HG02678 (cell line): ENCODE data around the gene TXNDC15.
"Not testable (repeated sequence)": the region's sequence is repeated elsewhere in the genome, so short reads cannot be mapped to it uniquely, and the experiment has no call there.

Source experiments
- ATAC-seq: cut with Tn5 transposase; IDR thresholded peaks from one replicate; pipeline ENCODE4 v1.9.1; 2021; ENCODE audit warnings: mild to moderate bottlenecking, moderate library complexity; ENCODE audit not compliant: unreplicated experiment

TXNDC15 gene

DNA sequence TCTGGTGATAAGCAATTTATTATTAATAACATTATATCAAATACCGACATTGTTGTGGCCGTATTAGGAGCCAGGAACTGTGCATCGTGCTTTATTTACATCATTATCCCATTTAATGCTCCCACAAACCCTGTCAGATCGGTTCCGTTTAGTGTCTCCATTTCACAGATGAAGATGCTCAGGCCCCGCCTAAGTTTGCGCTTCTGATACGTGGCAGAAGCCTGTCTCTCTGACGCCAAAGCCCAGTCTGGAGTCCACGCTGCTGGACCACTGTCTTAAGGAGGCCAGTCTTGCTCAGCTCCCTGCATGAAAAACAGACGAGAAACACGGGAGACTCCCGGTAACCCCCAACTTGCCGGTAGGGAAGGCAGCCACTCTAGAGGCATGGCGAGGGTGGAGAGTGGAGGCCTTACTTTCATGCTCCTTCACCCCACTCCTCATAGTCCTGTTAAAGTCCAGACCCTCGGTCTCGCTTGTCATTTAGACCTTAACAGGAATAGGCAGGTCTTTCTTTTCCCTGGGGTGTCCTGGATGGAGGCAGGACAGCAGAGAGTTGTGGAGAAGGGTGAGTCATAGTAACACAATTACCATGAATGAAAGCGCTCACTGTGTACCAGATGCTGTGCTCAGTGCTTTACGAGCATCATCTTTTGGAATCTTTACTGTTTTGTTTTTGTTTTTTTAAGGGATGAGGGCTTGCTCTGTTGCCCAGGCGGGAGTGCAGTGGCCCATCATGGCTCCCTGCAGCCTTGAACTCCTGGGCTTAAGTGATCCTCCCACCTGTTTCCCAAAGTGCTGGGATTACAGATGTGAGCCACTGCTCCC lies 872 bp downstream of the TXNDC15 start:
- ATAC-seq = peak; percentile 34

DNA sequence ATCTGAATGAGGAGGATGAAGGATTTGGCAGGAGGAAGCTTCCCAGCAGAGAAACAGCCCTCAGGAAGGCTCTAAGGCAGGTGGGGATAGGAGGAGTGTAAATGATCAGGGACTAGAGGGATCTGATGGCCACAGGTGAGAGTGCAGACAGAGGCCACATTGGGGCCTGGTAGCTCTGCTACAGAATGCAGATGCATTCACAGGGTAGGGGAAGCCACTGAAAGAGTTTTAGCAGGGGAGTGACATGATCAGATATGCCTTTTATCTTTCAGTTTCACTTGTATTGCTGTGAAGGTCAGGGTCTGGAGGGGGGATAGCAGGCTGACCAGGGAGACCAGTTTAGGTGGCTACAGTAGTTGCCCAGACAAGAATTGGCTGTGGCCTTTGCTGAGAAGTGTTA lies 3.0 kb downstream of the TXNDC15 start:
- peak; percentile 33 for ATAC-seq

DNA sequence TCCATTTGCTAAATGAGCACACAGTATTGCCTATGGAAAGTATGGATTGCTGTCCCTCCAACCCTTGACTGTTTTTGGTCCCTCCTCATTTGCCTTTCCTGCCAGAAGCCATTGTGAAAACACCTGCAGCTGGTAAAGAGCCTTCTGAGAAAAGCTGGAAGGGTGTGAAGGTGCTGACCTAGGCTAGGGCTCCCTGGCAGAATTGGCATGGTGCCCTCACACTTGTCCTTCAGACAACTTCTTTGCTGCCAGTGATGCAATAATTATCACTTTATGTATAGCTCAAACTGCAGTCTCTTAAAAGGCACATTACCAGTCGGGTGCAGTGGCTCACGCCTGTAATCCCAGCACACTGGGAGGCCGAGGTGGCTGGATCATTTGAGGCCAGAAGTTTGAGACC lies 4.2 kb downstream of the TXNDC15 start:
- ATAC-seq = no peak

DNA sequence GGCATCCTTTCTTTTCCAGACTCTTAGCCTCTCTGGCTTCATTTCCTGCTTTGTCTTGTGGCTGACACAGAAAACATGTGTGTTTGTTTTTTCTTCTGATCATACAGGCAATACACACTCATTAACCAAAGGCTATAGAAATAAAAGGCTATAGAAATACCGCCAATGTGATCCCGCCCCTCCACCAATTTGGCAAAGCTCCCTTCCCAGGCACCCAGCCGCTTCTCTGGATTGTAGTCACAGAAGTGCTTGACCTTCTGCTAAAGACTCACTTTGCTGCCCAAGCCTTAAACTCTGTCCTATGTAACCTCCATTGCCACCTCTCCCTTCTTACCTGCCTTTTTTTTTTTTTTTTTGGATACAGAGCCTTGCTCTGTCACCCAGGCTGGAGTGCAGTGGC lies 5.3 kb downstream of the TXNDC15 start:
- ATAC-seq = no peak

DNA sequence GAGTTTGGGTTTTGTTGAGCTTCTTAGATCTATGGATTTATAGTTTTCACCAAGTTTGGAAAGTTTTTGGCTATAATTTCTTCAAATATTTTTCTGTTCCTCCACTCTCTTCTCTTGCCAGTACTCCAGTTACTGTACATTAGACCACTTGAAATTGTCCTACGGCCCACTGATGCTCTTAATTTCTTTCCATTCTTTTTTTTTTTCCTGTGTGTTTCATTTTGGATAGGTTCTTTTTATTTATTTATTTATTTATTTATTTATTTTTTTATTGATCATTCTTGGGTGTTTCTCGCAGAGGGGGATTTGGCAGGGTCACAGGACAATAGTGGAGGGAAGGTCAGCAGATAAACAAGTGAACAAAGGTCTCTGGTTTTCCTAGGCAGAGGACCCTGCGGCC lies 6.8 kb downstream of the TXNDC15 start:
- ATAC-seq = not testable (repeated sequence)

DNA sequence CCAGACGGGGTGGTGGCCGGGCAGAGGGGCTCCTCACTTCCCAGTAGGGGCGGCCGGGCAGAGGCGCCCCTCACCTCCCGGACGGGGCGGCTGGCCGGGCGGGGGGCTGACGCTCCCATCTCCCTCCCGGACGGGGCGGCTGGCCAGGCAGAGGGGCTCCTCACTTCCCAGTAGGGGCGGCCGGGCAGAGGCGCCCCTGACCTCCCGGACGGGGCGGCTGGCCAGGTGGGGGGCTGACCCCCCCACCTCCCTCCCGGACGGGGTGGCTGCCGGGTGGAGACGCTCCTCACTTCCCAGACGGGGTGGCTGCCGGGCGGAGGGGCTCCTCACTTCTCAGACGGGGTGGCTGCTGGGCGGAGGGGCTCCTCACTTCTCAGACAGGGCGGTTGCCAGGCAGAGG lies 7.5 kb downstream of the TXNDC15 start:
- ATAC-seq = not testable (repeated sequence)

DNA sequence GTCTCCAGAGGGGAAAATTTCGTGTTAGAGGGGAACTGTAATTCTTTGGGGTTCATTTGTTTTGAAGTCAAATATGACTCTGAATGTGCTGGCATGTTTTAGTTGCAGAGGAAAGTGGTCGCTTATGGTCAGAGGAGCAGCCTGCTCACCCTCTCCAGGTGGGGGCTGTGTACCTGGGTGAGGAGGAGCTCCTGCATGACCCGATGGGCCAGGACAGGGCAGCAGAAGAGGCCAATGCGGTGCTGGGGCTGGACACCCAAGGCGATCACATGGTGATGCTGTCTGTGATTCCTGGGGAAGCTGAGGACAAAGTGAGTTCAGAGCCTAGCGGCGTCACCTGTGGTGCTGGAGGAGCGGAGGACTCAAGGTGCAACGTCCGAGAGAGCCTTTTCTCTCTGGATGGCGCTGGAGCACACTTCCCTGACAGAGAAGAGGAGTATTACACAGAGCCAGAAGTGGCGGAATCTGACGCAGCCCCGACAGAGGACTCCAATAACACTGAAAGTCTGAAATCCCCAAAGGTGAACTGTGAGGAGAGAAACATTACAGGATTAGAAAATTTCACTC lies 13.5 kb downstream of the TXNDC15 start:
- ATAC-seq = no peak

DNA sequence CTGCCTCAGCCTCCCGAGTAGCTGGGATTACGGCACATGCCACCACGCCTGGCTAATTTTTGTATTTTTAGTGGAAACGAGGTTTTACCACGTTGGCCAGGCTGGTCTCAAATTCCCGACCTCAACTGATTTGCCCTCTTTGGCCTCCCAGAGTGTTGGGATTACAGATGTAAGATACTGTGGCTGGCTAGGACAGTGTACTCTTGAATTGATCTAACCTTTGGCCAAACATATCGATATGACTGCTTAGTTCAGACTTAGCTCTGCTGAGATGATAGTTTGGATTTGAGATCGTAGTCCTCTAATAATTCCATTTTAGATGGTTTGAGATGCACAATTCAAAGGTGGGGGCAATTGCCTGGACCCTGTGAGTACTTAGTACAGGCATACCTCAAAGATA lies 15.2 kb downstream of the TXNDC15 start:
- no peak for ATAC-seq

DNA sequence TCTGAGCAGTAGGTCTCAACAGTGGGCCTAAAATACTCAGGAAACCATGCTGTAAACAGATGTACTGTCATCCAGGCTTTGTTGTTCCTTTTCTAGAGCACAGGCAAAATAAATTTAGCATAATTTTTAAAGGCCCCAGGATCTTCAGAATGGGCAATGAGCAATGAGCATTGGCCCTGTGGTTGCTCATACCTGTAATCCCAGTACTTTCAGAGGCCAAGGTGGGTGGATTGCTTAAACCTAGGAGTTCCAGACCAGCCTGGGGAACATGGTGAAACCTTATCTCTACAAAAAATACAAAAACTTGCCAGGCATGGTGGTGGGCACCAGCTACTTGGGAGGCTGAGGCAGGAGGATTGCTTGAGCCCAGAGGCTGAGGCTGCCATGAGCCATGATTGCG lies 17.3 kb downstream of the TXNDC15 start:
- ATAC-seq = no peak

DNA sequence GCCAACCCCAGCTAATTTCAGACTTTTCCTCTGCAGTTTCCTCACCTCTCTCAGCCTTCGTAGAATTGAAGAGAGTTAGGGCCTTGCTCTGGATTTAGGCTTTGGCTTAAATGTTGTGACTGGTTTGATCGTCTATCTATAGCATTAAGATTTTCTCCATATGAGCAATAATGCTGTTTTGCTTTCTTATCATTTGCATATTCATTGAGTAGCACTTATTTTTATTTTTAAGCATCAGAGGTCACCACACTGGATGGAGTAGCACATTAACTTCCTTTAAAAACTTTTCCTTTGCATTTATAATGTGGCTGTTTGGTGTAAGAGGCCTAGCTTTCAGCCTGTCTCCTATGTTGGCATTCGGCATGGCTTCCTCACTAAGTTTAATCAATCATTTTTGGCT lies 18.1 kb downstream of the TXNDC15 start:
- ATAC-seq = no peak

DNA sequence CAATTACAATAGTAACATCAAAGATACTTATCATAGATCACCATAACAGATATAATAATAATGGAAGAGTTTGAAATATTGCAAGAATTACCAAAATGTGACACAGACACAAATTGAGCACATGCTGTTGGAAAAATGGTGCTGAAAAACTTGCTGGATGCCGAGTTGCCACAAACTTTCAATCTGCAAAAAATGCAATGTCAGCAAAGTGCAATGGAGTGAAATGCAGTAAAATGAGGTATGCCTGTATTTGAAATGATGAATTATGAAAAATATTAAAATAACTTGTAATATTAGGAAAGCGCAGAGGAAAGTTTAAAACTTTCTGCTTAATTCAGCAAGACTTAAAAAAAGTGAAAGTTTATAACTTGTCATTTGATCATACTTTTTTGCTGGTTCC lies 18.8 kb downstream of the TXNDC15 start:
- no peak for ATAC-seq

DNA sequence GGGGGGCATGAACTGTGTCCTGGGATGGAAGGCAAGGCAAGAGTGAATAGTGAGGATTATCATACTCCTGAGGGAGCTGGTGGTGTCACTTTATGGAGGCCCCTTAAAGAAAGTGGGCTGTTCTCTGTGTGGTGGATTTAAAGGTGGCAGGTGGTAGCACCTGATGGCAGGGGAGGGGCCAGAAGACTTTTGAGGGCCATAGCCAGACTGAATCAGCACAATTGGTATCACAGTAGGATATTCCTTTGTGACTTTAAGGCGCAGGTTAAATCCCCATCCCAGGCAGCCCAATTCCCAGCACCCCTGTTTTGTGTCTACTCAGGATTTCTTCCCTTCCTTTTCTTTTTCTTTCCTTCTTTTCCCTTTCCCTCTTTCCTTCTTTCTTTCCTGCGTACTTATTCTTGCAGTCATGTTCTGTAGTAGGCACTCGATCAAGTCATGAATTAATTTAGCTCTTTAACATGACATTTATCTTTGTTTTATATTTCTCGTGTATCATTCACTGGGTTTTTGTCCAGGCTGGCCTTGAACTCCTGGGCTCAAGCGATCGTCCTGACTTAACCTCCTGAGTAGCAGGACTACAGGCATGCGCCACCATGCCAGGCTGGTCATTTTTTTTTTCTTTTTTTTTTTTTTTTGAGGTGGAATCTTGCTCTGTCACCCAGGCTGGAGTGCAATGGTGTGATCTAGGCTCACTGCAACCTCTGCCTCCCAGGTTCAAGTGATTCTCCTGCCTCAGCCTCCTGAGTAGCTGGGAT lies 19.8 kb downstream of the TXNDC15 start:
- no peak for ATAC-seq

DNA sequence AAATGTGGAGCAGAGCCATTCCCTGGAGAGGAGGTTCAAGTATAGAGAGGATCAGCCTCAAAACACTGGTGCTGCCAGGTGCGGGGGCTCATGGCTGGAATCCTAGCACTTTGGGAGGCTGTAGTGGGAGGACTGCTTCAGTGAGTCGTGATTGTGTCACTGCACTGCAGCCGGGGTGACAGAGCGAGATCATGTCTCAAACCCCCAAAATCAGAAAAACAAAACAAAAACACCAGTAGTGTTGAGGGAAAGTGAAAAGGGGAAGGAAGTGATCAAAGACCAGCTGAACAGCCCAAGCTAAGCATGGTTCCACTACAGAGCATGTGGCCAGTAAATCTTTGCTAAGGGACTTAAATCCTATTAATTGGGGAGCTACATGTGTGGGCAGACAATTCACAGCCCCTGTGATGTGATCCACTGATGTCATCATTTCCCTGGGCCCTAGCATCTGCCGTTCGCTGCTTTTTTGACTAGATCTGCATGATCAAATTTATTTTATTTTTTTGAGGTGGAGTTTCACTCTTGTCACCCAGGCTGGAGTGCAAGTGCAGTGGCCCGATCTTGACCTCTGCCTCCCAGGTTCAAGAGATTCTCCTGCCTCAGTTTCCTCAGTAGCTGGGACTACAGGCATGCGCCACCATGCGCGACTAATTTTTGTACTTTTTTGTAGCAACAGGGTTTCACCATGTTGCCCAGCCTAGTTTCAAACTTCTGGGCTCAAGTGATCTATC lies 28.1 kb downstream of the TXNDC15 start:
- peak; percentile 20 for ATAC-seq

DNA sequence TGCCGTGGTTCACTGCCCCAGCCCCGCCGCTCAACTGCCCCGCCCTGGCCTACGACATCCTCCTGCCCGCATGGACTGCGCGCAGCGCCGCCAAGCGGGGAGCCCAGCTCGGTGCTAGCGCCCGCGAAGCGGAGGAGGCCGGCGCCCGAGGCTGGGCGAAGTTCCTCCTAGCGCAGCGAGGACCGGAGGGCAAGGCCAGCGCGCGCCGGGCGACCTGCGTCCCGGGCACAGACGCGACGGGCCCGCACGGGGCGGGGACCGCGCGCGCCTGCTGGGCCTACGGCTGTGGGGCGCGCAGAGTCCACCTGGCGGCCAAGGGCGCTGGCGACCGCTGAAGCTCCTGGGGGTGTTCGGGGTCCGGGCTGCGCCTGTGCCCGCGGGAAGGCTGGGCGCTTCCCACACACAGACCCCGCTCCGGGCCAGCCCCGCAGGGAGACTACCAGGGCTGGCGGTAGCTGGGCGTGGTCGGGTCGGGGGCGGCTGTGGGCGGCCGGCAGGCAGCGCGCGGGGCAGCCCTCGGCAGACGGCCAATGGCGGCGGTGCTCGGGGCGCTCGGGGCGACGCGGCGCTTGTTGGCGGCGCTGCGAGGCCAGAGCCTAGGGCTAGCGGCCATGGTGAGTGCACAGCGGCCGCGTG lies 30.6 kb downstream of the TXNDC15 start, which contains the start of gene PCBD2:
TSS of gene PCBD2 (plus strand) at position 522 of the 636 bp plus-strand sequence. CDS start at position 531, 9 bp downstream.
- peak; percentile 84 for ATAC-seq

DNA sequence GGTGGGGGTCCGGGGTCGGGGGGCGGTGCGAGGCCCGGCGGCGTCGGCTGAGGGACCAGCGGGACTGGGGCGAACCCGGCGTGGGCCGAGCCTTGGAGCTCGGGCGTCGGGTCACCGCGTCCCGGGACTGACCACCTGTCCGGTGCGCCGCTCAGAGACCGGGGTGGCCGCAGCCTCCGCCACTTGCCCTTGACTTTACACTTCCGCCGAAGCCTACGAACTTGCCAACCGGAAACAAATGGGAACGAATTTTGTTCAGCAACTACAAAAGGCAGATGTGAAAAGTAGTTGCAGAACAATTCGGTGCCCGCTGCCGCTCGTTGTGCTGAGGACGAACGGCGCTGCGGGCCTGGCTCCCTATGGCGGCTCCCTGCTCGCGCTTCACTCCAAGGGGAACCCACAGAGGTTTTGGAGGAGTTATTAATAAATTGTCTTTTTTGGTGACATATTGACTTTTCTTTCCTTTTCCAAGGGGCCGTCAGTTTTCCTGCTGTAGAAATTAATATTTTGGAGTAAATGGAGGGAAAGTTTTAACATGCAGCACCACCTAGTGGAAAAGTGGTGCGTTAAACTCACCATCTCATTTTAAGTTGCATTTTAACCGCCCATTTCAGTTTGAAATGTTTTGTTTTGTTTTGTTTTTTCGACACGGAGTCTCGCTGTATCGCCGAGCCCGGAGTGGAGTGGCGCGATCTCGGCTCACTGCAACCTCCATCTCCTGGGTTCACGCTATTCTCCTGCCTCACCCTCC lies 31.2 kb downstream of the TXNDC15 start:
- ATAC-seq = peak; percentile 26

DNA sequence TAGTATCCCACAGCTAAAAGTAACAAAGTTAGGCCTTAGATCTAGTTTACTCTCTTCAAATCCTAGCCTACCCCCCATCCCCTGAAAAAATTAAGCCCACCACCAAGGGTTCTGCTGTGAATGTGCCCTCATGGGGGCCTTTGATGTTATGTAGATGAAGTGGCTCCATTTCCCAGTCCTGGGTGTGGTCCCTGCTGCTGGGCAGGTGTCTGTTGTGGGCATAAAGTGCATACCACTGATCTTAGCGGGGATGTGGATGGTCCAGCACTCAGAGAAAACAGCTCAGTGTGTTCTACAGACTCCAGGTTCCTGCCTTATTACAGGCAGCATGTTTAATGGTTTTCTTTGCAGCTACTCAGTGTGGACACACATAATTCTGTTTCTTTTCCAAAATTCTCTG lies 32.6 kb downstream of the TXNDC15 start:
- ATAC-seq = no peak

DNA sequence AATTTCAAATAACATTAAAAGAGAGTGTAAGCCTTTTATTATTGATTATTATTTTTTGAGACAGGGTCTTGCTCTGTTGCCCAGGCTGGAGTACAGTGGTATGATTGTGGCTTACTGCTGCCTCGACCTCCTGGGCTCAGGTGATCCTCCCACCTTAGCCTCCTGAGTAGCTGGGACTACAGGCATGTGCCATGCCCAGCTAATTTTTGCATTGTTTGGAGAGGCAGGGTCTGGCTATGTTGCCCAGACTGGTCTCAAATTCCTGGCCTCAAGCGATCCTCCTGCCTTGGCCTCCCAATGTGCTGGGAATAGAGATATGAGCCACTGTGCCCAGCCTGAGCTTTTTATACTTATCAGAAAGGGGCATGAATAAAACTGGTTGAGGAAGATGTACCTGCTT lies 36.6 kb downstream of the TXNDC15 start:
- ATAC-seq = not testable (repeated sequence)

DNA sequence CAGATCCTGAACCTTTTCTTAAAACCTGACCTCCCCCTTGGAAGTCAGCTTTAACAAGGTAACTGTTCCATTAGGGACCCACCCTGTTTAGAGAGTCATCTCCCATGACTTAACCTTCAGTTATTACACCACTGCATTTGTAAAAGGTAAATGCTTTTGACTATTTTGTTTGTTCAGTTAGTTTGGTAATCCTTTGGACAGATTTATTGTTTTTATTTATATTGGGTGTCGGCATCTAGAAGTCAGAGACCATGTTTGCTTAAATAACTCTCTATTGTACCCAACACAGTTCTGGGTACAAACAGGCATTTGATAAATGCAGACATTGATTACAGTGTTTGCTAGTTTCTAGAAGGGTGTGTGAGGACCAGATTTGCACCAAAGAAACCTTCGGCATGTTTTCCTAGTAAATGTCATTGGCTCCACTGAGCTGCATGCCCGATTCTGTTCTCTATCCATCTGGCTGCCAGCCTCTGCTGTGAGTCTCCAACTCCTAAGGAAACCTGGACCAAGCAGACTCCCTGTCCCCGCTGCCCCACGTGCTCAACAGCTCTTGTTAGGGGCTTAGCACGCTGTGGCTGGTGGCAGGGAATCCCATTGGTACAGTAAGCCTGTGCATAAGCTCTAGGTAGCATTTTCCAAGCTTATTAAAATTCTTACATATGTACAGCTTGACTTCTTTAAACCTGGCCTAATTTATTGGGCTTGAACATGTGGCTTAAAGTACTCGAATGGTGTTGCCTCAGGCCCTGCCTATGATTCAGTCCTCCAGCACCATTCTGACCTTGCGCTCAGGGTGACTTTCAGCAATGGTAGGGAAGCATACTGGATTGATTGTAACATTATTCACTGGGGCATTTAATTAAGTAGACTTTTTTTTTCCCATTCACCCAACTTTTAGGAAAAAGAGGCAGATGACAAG lies 37.4 kb downstream of the TXNDC15 start:
- ATAC-seq = no peak

DNA sequence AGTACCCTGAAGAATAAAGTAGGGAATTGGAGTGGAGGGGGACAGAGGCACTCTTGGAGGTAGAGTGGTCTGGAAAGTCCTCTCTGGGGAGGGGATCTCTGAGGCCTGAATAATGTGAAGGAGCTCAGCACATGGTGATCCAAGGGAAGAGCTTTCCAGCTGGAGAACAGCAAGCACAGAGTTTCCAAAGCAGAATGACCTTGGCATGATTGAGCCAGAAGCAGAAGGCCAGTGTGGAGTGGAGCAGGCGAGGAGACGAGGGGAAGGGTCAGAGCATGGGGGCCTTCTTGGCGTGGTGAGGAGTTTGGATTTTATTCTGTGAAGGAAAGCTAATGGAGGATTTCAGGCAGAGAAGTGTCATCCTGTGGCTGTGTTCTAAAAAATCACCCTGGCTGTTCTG lies 39.1 kb downstream of the TXNDC15 start:
- ATAC-seq = no peak
